Measurements from ENCODE around the gene CMKLR1. TPM values are rescaled to one million over a fixed set of nuclear protein-coding genes. Genes with fewer than 3 reads are reported as not detected.

The CMKLR1 gene
- total RNA-seq, 1 experiment from 2014 or later: 0.66 TPM

DNA sequence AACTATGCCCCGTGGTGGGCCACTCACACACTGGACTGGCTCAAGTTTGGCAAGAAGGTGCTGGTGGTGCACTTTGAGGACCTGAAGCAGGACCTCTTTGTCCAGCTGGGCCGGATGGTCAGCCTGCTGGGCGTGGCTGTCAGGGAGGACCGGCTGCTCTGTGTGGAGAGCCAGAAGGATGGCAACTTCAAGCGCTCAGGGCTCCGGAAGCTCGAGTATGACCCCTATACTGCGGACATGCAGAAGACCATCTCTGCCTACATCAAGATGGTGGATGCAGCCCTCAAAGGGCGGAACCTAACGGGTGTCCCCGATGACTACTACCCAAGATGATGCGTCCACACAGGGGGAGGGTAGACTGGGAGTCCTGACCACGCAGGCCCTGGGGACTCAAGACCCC, 91.1 kb downstream of the CMKLR1 start:
- Mint-ChIP-seq H3K4me1 (peaks cover 6 to 12% of the 10 kb centered on the region in 2 experiments), H3K36me3 (ENCODE audit: insufficient read depth in 1 of 3, low read depth in 3 of 3) (no peaks in the 10 kb centered on the region; a peak in 1 of 7 replicates), H3K9me3 (no peaks in the 10 kb centered on the region), H3K4me3 (no peak overlapping the region), H3K27me3 (ENCODE audit: low read depth) (peaks cover 4% of the 10 kb centered on the region; the same call in 1 of the 2 replicates), H3K27ac (no peak overlapping the region)
- H3K18ac ChIP-seq (ENCODE audit: insufficient read length, low read depth, low read length): no peak overlapping the region
- H2AK5ac ChIP-seq (ENCODE audit: insufficient read length, low read length): no peak overlapping the region
- H3K27me3 ChIP-seq (ENCODE audit: insufficient read depth, low read length): no peaks in the 10 kb centered on the region
- H4K20me1 ChIP-seq (ENCODE audit: control insufficient read depth, insufficient read depth, insufficient read length): no peaks in the 10 kb centered on the region
- H2BK20ac ChIP-seq (ENCODE audit: low read depth, low read length, poor library complexity, severe bottlenecking): no peak overlapping the region
- H2AFZ ChIP-seq (ENCODE audit: low read length): no peak overlapping the region
- H3K79me1 ChIP-seq (ENCODE audit: insufficient read depth, low read depth, low read length, poor library complexity, severe bottlenecking): no peaks in the 10 kb centered on the region
- H4K8ac ChIP-seq (replicated peaks; ENCODE audit: insufficient read length, low read depth, low read length): no peak overlapping the region
- no peak overlapping the region for H3K9ac ChIP-seq (ENCODE audit: extremely low read depth, insufficient read length, low read length)
- no peak overlapping the region for H2BK120ac ChIP-seq (ENCODE audit: low read depth, low read length, poor library complexity, severe bottlenecking)
- no peak overlapping the region for H3K4ac ChIP-seq (ENCODE audit: low read depth, low read length)
- no peak overlapping the region for H2BK12ac ChIP-seq (ENCODE audit: insufficient read length, low read depth, low read length)
- H3K4me2 ChIP-seq (ENCODE audit: insufficient read depth, insufficient read length, low read length): no peak overlapping the region
- peaks cover 2% of the 10 kb centered on the region for H3K4me1 ChIP-seq (ENCODE audit: insufficient read depth, low read length)
- H3T11ph ChIP-seq (ENCODE audit: low read length): no peak overlapping the region
- H2BK5ac ChIP-seq (ENCODE audit: insufficient read length, low read length): no peak overlapping the region
- H4K91ac ChIP-seq (ENCODE audit: insufficient read length, low read depth, low read length): no peak overlapping the region
- H3K23ac ChIP-seq (ENCODE audit: insufficient read length, low read depth, low read length): no peak overlapping the region
- no peaks in the 10 kb centered on the region for H3K79me2 ChIP-seq (ENCODE audit: insufficient read depth, low read length)
- no peak overlapping the region for H3K56ac ChIP-seq (ENCODE audit: insufficient read length, low read depth, low read length)
- no peak overlapping the region for H3K14ac ChIP-seq (ENCODE audit: insufficient read depth, low read length)
- H3K27ac ChIP-seq (ENCODE audit: insufficient read length, low read depth, low read length): no peak overlapping the region
- no peaks in the 10 kb centered on the region for H3K9me3 ChIP-seq (ENCODE audit: control insufficient read depth, low read depth, low read length)
- no peaks in the 10 kb centered on the region for H3K23me2 ChIP-seq (ENCODE audit: insufficient read length, low read depth, low read length, poor library complexity, severe bottlenecking)
- no CpG with 5 or more reads among the region's 13 CpGs for WGBS (ENCODE audit: extremely low coverage, insufficient read length, low lambda C conversion rate)
- TF ChIP-seq, protein P1, sequence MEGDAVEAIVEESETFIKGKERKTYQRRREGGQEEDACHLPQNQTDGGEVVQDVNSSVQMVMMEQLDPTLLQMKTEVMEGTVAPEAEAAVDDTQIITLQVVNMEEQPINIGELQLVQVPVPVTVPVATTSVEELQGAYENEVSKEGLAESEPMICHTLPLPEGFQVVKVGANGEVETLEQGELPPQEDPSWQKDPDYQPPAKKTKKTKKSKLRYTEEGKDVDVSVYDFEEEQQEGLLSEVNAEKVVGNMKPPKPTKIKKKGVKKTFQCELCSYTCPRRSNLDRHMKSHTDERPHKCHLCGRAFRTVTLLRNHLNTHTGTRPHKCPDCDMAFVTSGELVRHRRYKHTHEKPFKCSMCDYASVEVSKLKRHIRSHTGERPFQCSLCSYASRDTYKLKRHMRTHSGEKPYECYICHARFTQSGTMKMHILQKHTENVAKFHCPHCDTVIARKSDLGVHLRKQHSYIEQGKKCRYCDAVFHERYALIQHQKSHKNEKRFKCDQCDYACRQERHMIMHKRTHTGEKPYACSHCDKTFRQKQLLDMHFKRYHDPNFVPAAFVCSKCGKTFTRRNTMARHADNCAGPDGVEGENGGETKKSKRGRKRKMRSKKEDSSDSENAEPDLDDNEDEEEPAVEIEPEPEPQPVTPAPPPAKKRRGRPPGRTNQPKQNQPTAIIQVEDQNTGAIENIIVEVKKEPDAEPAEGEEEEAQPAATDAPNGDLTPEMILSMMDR (conservative IDR thresholded peaks at IDR 0.05): no peak
- no peak for DNase-seq
- no peak overlapping the region for H4K5ac ChIP-seq (ENCODE audit: insufficient read length, low read depth, low read length)
- H2BK15ac ChIP-seq (ENCODE audit: low read depth, low read length): no peak overlapping the region

All from H9 (cell line).